HCT116 (cell line): ENCODE results near the gene GOLIM4. TPM values are rescaled to one million over a fixed set of nuclear protein-coding genes. Genes with fewer than 3 reads are reported as not detected.

ENCODE experiments used
- ATAC-seq: fragments of 200-7000 bp; cut with Tn5 transposase; 2 replicates; pipeline ENCODE4 v1.9.1; 2020; ENCODE audit warnings: mild to moderate bottlenecking, moderate library complexity
- BruUV-seq: library from RNA; stranded (reverse); fragments of 400-500 nt; replicated peaks from 2 replicates; lab custom pipeline; 2021; lab: Mats Ljungman, UMichigan
- CTCF ChIA-PET: fragments of 300-600 bp; sonication (Branson Sonifier 250); formaldehyde crosslinking; loops from one replicate; lab custom pipeline; 2021; ENCODE audit warnings: antibody characterized with exemption; lab: Charles Lee
- POLR2A ChIA-PET: fragments of 300-600, 350-600 bp; sonication (Branson Sonifier 250); formaldehyde crosslinking; loops from one replicate; lab custom pipeline; 2021; ENCODE audit warnings: antibody characterized with exemption; lab: Charles Lee
- RAD21 ChIA-PET, 2 experiments: fragments of 300-600 bp; sonication (Branson Sonifier 250); formaldehyde crosslinking; loops; one replicate each; lab custom pipeline; 2023; ENCODE audit warnings: low total read pairs in 2 of 2; ENCODE audit not compliant: uncharacterized antibody in 2 of 2, unreplicated experiment in 2 of 2, low non-redundant PET in 1 of 2; lab: Charles Lee
- DNase-seq: peaks from one replicate; pipeline ENCODE4 v3.0.0-alpha.2; 2010; ENCODE audit warnings: low read depth, low spot score
- H2AFZ ChIP-seq: fragments of 200-600 bp; shearing (Covaris generic), sonication (generic); 2 replicates; pipeline ENCODE4 v1.6.1; 2017; ENCODE audit warnings: low read depth, mixed run types, mixed read lengths, antibody characterized with exemption, low read length; ENCODE audit not compliant: poor library complexity, severe bottlenecking
- H3K27ac ChIP-seq: 2 replicates; pipeline ENCODE4 v1.5.1; 2012; ENCODE audit warnings: low read depth, low read length
- H3K27me3 ChIP-seq: fragments of 200-600 bp; sonication (generic); 2 replicates; pipeline ENCODE4 v1.6.1; 2016; ENCODE audit warnings: mixed run types, low read length, mixed read lengths; ENCODE audit not compliant: insufficient read depth
- H3K36me3 ChIP-seq, 2 experiments: fragments of 200-500 bp in 1 of 2; fragments of 200-600 bp in 1 of 2; sonication (Bioruptor generic) in 1 of 2; sonication (generic) in 1 of 2; 2 replicates each; pipeline versions ENCODE4 v1.5.1 to v1.6.1; 2014 to 2016; ENCODE audit warnings: low read length in 2 of 2, inconsistent platforms in 1 of 2, mixed read lengths in 1 of 2, mixed run types in 1 of 2; ENCODE audit not compliant: insufficient read depth in 2 of 2, control insufficient read depth in 1 of 2
- H3K4me1 ChIP-seq, 2 experiments: fragments of 200-600 bp in 1 of 2; sonication (generic) in 1 of 2; 2 replicates each; pipeline versions ENCODE4 v1.5.1 to v1.6.1; 2012 to 2017; ENCODE audit warnings: low read length in 2 of 2, inconsistent platforms in 1 of 2, mild to moderate bottlenecking in 1 of 2, mixed read lengths in 1 of 2, mixed run types in 1 of 2, moderate library complexity in 1 of 2; ENCODE audit not compliant: insufficient read depth in 2 of 2, control insufficient read depth in 1 of 2
- H3K4me2 ChIP-seq: fragments of 200-600 bp; sonication (generic); 2 replicates; pipeline ENCODE4 v1.6.1; 2017; ENCODE audit warnings: mixed run types, low read length, mixed read lengths
- H3K4me3 ChIP-seq, 2 experiments: fragments of 200-600 bp in 1 of 2; sonication (generic) in 1 of 2; replicated peaks in 1 of 2; 2 replicates each; pipeline ENCODE4 v1.5.1; 2011 to 2016; ENCODE audit warnings: low read length in 2 of 2, control low read depth in 1 of 2, low read depth in 1 of 2, mild to moderate bottlenecking in 1 of 2, mixed read lengths in 1 of 2, mixed run types in 1 of 2
- H3K79me2 ChIP-seq: fragments of 200-600 bp; sonication (generic); 2 replicates; pipeline ENCODE4 v1.6.1; 2017; ENCODE audit warnings: mild to moderate bottlenecking, mixed run types, low read length, moderate library complexity, mixed read lengths; ENCODE audit not compliant: insufficient read depth
- H3K9ac ChIP-seq: fragments of 200-600 bp; sonication (generic); 2 replicates; pipeline ENCODE4 v1.6.1; 2016; ENCODE audit warnings: low read length, mixed read lengths
- H3K9me2 ChIP-seq: fragments of 200-600 bp; sonication (generic), shearing (Covaris generic); 2 replicates; pipeline ENCODE4 v1.6.1; 2017; ENCODE audit warnings: mixed run types, mild to moderate bottlenecking, moderate library complexity; ENCODE audit not compliant: insufficient read depth
- H3K9me3 ChIP-seq, 2 experiments: fragments of 200-500 bp in 1 of 2; fragments of 200-600 bp in 1 of 2; sonication (Bioruptor generic) in 1 of 2; sonication (generic) in 1 of 2; 2 replicates each; pipeline ENCODE4 v1.6.1; 2014 to 2017; ENCODE audit warnings: low read length in 2 of 2, mixed read lengths in 2 of 2, inconsistent platforms in 1 of 2, low read depth in 1 of 2, mild to moderate bottlenecking in 1 of 2, mixed run types in 1 of 2, moderate library complexity in 1 of 2; ENCODE audit not compliant: control insufficient read depth in 1 of 2, insufficient read depth in 1 of 2
- H4K20me1 ChIP-seq: fragments of 200-600 bp; sonication (generic), shearing (Covaris generic); 2 replicates; pipeline ENCODE4 v1.6.1; 2017; ENCODE audit warnings: mixed run types, mild to moderate bottlenecking, moderate library complexity; ENCODE audit not compliant: insufficient read depth
- CTCF ChIP-seq, 3 experiments: fragments of 200-600 bp in 1 of 3; sonication (generic) in 1 of 3; IDR thresholded peaks in 2 of 3; conservative IDR thresholded peaks in 1 of 3; 2 replicates each; pipeline ENCODE4 v1.5.1; 2012 to 2017; ENCODE audit warnings: low read depth in 2 of 3, low read length in 2 of 3, antibody characterized with exemption in 1 of 3, borderline replicate concordance in 1 of 3, control low read depth in 1 of 3, mild to moderate bottlenecking in 1 of 3, mixed read lengths in 1 of 3, mixed run types in 1 of 3, moderate library complexity in 1 of 3; ENCODE audit not compliant: insufficient read depth in 1 of 3
- ELF1 ChIP-seq: IDR thresholded peaks from 2 replicates; pipeline ENCODE4 v1.6.1; 2012; ENCODE audit warnings: low read depth, borderline replicate concordance
- EZH2phosphoT487 ChIP-seq: fragments of 200-600 bp; IDR thresholded peaks from 2 replicates; pipeline ENCODE4 v1.6.1; 2018; ENCODE audit warnings: antibody characterized with exemption, borderline replicate concordance
- MAX ChIP-seq: IDR thresholded peaks from 2 replicates; pipeline ENCODE4 v1.6.1; 2012
- POLR2AphosphoS5 ChIP-seq: IDR thresholded peaks from 2 replicates; pipeline ENCODE4 v1.6.1; 2011; ENCODE audit warnings: mild to moderate bottlenecking, low read depth, low read length, moderate library complexity
- RAD21 ChIP-seq: IDR thresholded peaks from 2 replicates; pipeline ENCODE4 v1.6.1; 2012; ENCODE audit warnings: low read depth, mild to moderate bottlenecking
- SRF ChIP-seq: IDR thresholded peaks from 2 replicates; pipeline ENCODE4 v1.6.1; 2012; ENCODE audit warnings: low read depth
- TCF7L2 ChIP-seq: IDR thresholded peaks from 2 replicates; pipeline ENCODE4 v1.7.0; 2011; ENCODE audit warnings: borderline replicate concordance, inconsistent platforms; ENCODE audit not compliant: insufficient read depth, insufficient read length; ENCODE audit errors: extremely low read depth
- ZFX ChIP-seq: fragments of 450-650 bp; IDR thresholded peaks from 2 replicates; pipeline ENCODE4 v1.6.1; 2017
- ZNF274 ChIP-seq: fragments of 200-500 bp; sonication (Bioruptor generic); IDR thresholded peaks from 2 replicates; pipeline ENCODE4 v1.6.1; 2014; ENCODE audit warnings: mild to moderate bottlenecking, low read depth, low read length, inconsistent platforms
- intact Hi-C: fragments of 100-400 bp; cut with micrococcal nuclease; formaldehyde crosslinking; loops from 2 replicates; pipeline ENCODE4 v1.10.0; 2022
- total RNA-seq: library from RNA; stranded (reverse); gene quantifications from one replicate; pipeline ENCODE4 v1.2.1, GENCODE V29; 2021; ENCODE audit not compliant: unreplicated experiment

Gene GOLIM4
- total RNA-seq, 1 experiment from 2014 or later = 10.6 TPM

GRCh38 chr3:168080499-168081170 is 15.1 kb downstream of the GOLIM4 start:
- Histone ChIP-seq H3K27ac (no peak overlapping the region), H3K4me3 (no peak overlapping the region), H2AFZ (no peak overlapping the region), H3K36me3 (no peaks in the 10 kb centered on the region), H4K20me1 (no peaks in the 10 kb centered on the region), H3K4me2 (no peak overlapping the region), H3K9ac (no peak overlapping the region), H3K9me3 (no peaks in the 10 kb centered on the region), H3K79me2 (peaks cover 21% of the 10 kb centered on the region), H3K4me1 (peaks cover 0 to 7% of the 10 kb centered on the region in 2 experiments; a peak in 2 of 4 replicates), H3K9me2 (no peaks in the 10 kb centered on the region; the same call in 1 of the 2 replicates), H3K27me3 (no peaks in the 10 kb centered on the region)
- ChIA-PET CTCF (no interaction called here), RAD21 (no interaction called here), POLR2A (interaction anchor here (1.5 kb wide), 1 partner anchor 15 kb away, joined by 3 read pairs; the partner anchor contains the start of gene GOLIM4)
- no peak for ATAC-seq
- no peak for TF ChIP-seq MAX
- intact Hi-C loops = no loop called here
- no TSS peak for BruUV-seq
- no peak for DNase-seq

GRCh38 chr3:168080022-168080421 is 15.7 kb downstream of the GOLIM4 start:
- peaks cover 0 to 7% of the 10 kb centered on the region in 2 experiments; a peak in 2 of 4 replicates for H3K4me1 ChIP-seq
- RAD21 ChIA-PET = no interaction called here
- no peak for ATAC-seq
- no peak overlapping the region for H3K27ac ChIP-seq
- H3K27me3 ChIP-seq = no peaks in the 10 kb centered on the region
- BruUV-seq = no TSS peak
- H4K20me1 ChIP-seq = no peaks in the 10 kb centered on the region
- CTCF ChIA-PET = no interaction called here
- no peak overlapping the region for H3K4me3 ChIP-seq
- POLR2A ChIA-PET = interaction anchor here (1.5 kb wide), 1 partner anchor 16 kb away, joined by 3 read pairs; the partner anchor contains the start of gene GOLIM4
- no peaks in the 10 kb centered on the region for H3K9me3 ChIP-seq
- intact Hi-C loops = no loop called here
- no peaks in the 10 kb centered on the region; the same call in 1 of the 2 replicates for H3K9me2 ChIP-seq
- H3K79me2 ChIP-seq = peaks cover 17% of the 10 kb centered on the region
- no peaks in the 10 kb centered on the region for H3K36me3 ChIP-seq
- no peak overlapping the region for H3K9ac ChIP-seq
- H3K4me2 ChIP-seq = no peak overlapping the region
- no peak for DNase-seq
- H2AFZ ChIP-seq = no peak overlapping the region
- no peak for TF ChIP-seq ELF1
- TF ChIP-seq ZFX = no peak
- no peak for TF ChIP-seq POLR2AphosphoS5
- TF ChIP-seq RAD21 = no peak
- no peak for TF ChIP-seq ZNF274
- no peak for TF ChIP-seq TCF7L2
- no peak for TF ChIP-seq EZH2phosphoT487
- TF ChIP-seq SRF = no peak
- no peak for TF ChIP-seq CTCF (IDR thresholded peaks at IDR 0.05 in 2 of 3, conservative IDR thresholded peaks at IDR 0.05 in 1 of 3; ENCODE audit: borderline replicate concordance in 1 of 3, insufficient read depth in 1 of 3, low read depth in 2 of 3, low read length in 2 of 3)
